ENCODE measurements around the gene ACADVL.

DNA sequence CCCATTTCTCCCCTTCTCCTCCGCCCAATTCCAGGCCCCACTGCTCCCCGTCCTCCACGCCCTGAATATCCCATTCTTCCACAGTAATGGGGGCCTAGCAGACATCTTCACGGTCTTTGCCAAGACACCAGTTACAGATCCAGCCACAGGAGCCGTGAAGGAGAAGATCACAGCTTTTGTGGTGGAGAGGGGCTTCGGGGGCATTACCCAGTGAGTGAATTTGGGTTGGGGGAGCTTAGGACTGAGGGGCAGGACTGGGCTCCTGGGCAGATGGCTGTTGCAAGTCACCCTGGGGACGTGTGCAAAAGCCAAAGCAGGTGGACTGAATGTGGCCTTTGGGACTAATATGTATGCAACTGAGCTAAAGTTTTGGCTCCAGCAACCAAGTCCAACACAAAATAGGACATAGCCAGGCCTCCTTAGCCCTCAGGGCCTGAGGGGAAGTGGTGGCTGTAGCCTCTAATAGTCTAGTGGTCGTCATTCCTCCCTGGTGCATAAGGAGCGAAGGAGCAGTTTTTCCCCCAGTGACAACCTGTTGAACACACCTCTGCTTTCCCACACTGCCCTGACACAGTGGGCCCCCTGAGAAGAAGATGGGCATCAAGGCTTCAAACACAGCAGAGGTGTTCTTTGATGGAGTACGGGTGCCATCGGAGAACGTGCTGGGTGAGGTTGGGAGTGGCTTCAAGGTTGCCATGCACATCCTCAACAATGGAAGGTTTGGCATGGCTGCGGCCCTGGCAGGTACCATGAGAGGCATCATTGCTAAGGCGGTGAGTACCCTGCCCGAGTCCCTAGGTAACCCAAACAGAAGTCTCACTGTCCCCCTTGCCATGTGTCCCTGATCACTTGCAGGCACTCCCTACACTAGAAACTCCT, 2.6 kb downstream of the ACADVL start:
- TF ChIP-seq GATA2 (IDR thresholded peaks at IDR 0.05; ENCODE audit: low read depth, low read length) (no peak), GATA3 (IDR thresholded peaks at IDR 0.05; ENCODE audit: low read depth, low read length) (no peak)

Measured in SH-SY5Y (cell line).